ENCODE data around the gene TCF12. TPM values are rescaled to one million over a fixed set of nuclear protein-coding genes. Genes with fewer than 3 reads are reported as not detected.

The TCF12 gene
- total RNA-seq, 4 donors from 2014 or later = 93.9 to 165 (median 111) TPM

DNA sequence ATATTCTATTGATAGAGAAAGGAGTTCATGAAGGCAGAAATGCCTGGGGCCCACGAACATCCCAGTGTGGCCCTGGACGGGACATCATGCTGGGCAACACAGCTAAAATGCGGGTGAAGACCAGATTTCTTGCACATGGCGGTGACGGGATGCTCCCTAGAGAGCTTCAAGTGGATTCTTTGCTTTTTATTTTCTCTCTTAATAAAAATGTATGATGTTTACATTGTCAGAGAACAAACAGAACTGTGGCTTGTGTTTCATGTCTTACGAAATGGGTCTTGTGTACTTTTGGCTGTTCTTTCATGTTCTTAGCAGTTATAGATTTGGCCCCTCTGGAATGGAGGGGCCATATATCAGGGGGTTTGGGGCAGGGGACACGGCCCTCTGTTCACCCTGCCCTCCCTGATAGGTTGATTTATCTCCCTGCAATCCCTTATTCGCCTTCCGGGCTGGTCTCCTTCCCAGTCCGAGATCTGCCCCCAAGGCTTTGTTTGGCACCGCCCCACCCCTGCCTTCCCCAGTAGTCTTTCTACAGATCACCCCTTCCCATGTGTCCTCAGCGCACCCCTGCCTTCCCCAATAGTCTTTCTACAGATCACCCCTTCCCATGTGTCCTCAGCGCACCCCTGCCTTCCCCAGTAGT lies 389.2 kb downstream of the TCF12 start:
- TF ChIP-seq, protein P1, sequence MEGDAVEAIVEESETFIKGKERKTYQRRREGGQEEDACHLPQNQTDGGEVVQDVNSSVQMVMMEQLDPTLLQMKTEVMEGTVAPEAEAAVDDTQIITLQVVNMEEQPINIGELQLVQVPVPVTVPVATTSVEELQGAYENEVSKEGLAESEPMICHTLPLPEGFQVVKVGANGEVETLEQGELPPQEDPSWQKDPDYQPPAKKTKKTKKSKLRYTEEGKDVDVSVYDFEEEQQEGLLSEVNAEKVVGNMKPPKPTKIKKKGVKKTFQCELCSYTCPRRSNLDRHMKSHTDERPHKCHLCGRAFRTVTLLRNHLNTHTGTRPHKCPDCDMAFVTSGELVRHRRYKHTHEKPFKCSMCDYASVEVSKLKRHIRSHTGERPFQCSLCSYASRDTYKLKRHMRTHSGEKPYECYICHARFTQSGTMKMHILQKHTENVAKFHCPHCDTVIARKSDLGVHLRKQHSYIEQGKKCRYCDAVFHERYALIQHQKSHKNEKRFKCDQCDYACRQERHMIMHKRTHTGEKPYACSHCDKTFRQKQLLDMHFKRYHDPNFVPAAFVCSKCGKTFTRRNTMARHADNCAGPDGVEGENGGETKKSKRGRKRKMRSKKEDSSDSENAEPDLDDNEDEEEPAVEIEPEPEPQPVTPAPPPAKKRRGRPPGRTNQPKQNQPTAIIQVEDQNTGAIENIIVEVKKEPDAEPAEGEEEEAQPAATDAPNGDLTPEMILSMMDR (IDR thresholded peaks at IDR 0.05) = no peak
- ATAC-seq (ENCODE audit: low FRiP score) (no peak), DNase-seq (ENCODE audit: low spot score) (no peak)

DNA sequence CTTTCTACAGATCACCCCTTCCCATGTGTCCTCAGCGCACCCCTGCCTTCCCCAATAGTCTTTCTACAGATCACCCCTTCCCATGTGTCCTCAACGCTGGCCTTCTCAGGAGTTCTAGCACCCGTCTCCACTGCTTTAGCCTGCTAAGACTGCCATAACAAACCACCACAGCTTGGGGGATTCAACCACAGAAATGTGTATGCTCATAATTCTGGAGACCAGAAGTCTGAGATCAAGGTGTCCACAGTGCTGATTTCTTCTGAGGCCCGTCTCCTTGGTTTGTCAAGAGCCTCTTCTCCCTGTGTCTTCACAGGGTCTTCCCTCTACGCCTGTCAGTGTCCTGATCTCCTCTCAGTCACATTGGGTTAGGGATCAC lies 389.7 kb downstream of the TCF12 start:
- ATAC-seq (ENCODE audit: low FRiP score) (no peak), DNase-seq (ENCODE audit: low spot score) (no peak)
- TF ChIP-seq, protein P1 (IDR thresholded peaks at IDR 0.05) = no peak

DNA sequence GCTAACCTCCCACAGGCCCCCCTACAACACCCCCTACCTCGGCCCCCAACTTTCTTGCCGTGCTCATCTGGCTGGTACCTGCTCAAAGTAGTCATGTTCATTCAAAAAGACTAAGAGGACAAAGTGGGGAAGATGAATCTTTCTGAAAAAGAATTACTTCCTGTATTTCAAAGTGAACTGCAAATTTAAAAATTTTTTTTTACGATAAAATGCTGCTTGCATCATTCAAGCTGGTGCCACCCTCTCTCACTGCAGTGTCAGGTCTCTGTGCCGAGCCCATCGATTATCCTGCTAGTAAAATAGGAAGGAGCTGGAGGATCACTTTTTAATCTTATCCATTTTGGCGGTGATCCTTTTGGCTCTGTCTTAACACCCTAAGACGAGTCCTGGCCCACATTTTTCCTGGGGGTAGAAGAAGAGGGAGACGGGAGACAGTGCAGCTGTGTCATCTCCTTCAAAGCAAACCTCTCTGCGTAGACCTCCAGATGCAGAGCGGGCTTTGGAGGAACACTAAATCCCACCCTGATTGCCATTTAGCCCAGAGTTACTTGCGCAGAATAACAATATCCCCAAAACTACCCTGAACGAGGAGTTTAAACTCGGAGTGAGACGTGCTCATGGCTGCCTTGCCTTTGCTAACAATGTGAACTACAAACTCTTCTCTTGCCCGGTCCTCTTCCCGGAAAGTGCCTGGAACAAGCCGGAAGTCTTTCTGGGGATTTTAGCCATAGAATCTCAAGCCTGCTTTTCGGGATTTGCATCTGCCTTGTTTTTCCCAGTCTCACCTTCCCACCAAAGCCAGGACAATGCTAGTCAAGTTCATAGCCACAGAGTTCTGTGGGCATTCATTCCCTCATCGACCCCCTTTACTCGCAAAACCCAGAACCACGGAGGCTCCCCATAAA lies 391.7 kb downstream of the TCF12 start:
- ATAC-seq (ENCODE audit: low FRiP score) = no peak
- DNase-seq (ENCODE audit: low spot score) = no peak
- TF ChIP-seq, protein P1 (IDR thresholded peaks at IDR 0.05) = no peak

DNA sequence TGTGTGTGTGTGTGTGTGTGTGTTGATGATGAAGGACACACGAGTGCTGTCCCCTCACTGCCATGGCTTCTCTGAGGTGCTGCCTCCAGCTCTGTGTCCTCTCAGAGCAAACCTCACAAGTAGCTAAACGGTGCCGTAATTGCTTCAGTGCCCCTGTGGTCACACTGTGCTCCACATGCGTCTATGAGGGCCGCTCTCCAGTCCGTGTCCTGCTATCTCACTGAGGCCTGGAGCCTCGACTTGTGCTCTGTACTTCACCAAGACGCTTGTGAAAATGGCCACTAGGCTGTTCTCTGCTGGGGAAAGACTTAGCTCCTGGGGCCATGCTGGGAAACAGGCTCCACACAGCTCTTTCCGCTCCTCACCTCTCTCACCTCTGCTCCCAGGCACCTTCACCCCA lies 392.4 kb downstream of the TCF12 start:
- TF ChIP-seq, protein P1 (IDR thresholded peaks at IDR 0.05) = no peak
- DNase-seq (ENCODE audit: low spot score) (no peak), ATAC-seq (ENCODE audit: low FRiP score) (no peak)

DNA sequence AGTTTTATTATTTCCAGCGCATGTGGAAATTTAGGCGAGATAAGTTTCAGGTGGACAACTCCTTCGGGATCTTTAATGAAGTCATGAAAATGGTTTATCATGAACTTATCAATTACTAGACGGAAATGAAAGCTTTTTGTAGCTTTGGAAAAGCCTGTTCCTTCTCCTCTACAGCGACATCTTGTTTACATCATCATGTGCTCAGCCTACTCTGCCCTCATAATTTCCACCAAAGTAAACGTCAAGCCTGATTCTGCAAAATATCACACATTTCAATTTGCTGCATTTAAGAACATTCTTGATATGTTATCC lies 393.5 kb downstream of the TCF12 start:
- DNase-seq (ENCODE audit: low spot score) (no peak), ATAC-seq (ENCODE audit: low FRiP score) (no peak)
- TF ChIP-seq, protein P1 (IDR thresholded peaks at IDR 0.05) = no peak

DNA sequence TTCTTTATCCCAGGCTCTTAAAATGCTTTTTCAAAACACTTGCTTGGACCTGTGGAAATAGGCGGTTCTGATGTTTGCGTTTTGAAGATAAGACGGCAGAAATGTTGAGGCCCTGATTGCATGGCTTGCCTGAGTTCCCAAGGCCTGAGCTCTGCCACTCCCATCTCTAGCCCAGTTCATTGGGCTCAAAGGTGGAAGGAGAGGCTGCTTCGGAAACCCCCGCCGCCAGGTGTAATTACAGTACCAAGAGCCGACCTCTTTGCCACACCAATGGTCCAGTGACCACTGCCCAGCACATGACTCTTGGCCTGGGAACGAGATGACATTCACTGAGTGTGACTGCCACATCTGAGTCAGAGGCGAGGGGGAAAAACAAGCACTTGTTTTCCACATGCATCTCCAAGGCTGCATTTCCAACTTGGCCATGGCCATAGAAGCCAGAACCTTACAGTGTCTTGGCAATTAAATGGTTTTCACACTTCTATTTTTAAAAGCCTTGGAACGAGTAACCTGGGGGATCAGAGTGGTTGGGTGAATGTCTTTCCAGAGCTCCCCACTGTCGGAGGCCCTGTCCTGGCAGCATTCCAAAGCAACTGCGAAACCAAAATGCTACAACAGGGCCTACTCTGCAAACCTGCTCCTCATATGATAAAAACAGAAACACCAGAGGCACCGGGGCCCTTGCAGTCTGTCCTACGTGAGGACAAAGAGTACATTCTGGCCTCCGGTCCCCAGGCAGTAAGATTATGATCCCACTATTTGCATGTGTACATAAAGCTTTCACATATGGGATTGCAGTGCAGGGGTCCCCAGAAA lies 394.1 kb downstream of the TCF12 start:
- ATAC-seq (ENCODE audit: low FRiP score) = no peak
- TF ChIP-seq, protein P1 (IDR thresholded peaks at IDR 0.05) = no peak
- no peak for DNase-seq (ENCODE audit: low spot score)
